ENCODE results near the gene ARHGAP21. TPM values are rescaled to one million over a fixed set of nuclear protein-coding genes. Genes with fewer than 3 reads are reported as not detected.

ARHGAP21 gene
- total RNA-seq, 2 donors from 2014 or later = 84.9 to 107 TPM

GRCh38 chr10:24616536-24616935 is 107.2 kb downstream of the ARHGAP21 start:
- H3K27ac ChIP-seq = no peak overlapping the region
- H3K9ac ChIP-seq (ENCODE audit: low read depth in 2 of 2, low read length in 2 of 2) = no peak overlapping the region
- no peak overlapping the region for H3K4me3 ChIP-seq
- no peaks in the 10 kb centered on the region for H3K4me1 ChIP-seq
- H3K9me3 ChIP-seq = no peaks in the 10 kb centered on the region
- H3K27me3 ChIP-seq = no peaks in the 10 kb centered on the region
- TF ChIP-seq CTCF (IDR thresholded peaks at IDR 0.05) = no peak
- intact Hi-C loops (cut with DNase I) = loop anchor here (10.0 kb wide), 1 partner anchor 468 kb away; no protein-coding TSS in a partner anchor
- no peaks in the 10 kb centered on the region for H3K36me3 ChIP-seq
- no peak for DNase-seq

GRCh38 chr10:24606021-24606420 is 117.7 kb downstream of the ARHGAP21 start:
- H3K9me3 ChIP-seq = no peaks in the 10 kb centered on the region
- no peak for TF ChIP-seq CTCF (IDR thresholded peaks at IDR 0.05)
- H3K27me3 ChIP-seq = no peaks in the 10 kb centered on the region
- no peak overlapping the region for H3K4me3 ChIP-seq
- no peaks in the 10 kb centered on the region for H3K4me1 ChIP-seq
- intact Hi-C loops (cut with DNase I) = no loop called here
- H3K36me3 ChIP-seq = peaks cover 7% of the 10 kb centered on the region
- no peak overlapping the region for H3K27ac ChIP-seq
- no peak for DNase-seq
- H3K9ac ChIP-seq (ENCODE audit: low read depth in 2 of 2, low read length in 2 of 2) = no peak overlapping the region

- H3K4me1 ChIP-seq = no peaks in the 10 kb centered on the region
- no peak overlapping the region for H3K27ac ChIP-seq
- DNase-seq = no peak
- no peak overlapping the region for H3K9ac ChIP-seq (ENCODE audit: low read depth in 2 of 2, low read length in 2 of 2)
- intact Hi-C loops (cut with DNase I) = no loop called here
- no peaks in the 10 kb centered on the region for H3K27me3 ChIP-seq
- no peaks in the 10 kb centered on the region for H3K9me3 ChIP-seq
- no peak for TF ChIP-seq CTCF (IDR thresholded peaks at IDR 0.05)
- peaks cover 7% of the 10 kb centered on the region for H3K36me3 ChIP-seq
- no peak overlapping the region for H3K4me3 ChIP-seq
These were observed 118.5 kb downstream of the ARHGAP21 start for GRCh38 chr10:24605141-24605540.

GRCh38 chr10:24603333-24603732 is 120.4 kb downstream of the ARHGAP21 start:
- Histone ChIP-seq H3K27me3 (no peaks in the 10 kb centered on the region), H3K4me1 (no peaks in the 10 kb centered on the region), H3K9ac (ENCODE audit: low read depth in 2 of 2, low read length in 2 of 2) (no peak overlapping the region), H3K9me3 (no peaks in the 10 kb centered on the region), H3K27ac (no peak overlapping the region), H3K4me3 (no peak overlapping the region), H3K36me3 (peaks cover 7% of the 10 kb centered on the region)
- intact Hi-C loops (cut with DNase I) = no loop called here
- no peak for DNase-seq
- no peak for TF ChIP-seq CTCF (IDR thresholded peaks at IDR 0.05)

GRCh38 chr10:24597961-24598360 is 125.7 kb downstream of the ARHGAP21 start:
- H3K4me3 ChIP-seq = no peak overlapping the region
- H3K36me3 ChIP-seq = no peaks in the 10 kb centered on the region
- no peaks in the 10 kb centered on the region for H3K4me1 ChIP-seq
- DNase-seq = no peak
- intact Hi-C loops (cut with DNase I) = no loop called here
- no peak for TF ChIP-seq CTCF (IDR thresholded peaks at IDR 0.05)
- no peaks in the 10 kb centered on the region for H3K9me3 ChIP-seq
- H3K9ac ChIP-seq (ENCODE audit: low read depth in 2 of 2, low read length in 2 of 2) = no peak overlapping the region
- H3K27me3 ChIP-seq = no peaks in the 10 kb centered on the region
- no peak overlapping the region for H3K27ac ChIP-seq

- H3K9me3 ChIP-seq = no peaks in the 10 kb centered on the region
- no peak overlapping the region for H3K9ac ChIP-seq (ENCODE audit: low read depth in 2 of 2, low read length in 2 of 2)
- no peaks in the 10 kb centered on the region for H3K36me3 ChIP-seq
- no peak for DNase-seq
- no peaks in the 10 kb centered on the region for H3K27me3 ChIP-seq
- H3K4me3 ChIP-seq = no peak overlapping the region
- no peak for TF ChIP-seq CTCF (IDR thresholded peaks at IDR 0.05)
- H3K27ac ChIP-seq = no peak overlapping the region
- no peaks in the 10 kb centered on the region for H3K4me1 ChIP-seq
- intact Hi-C loops (cut with DNase I) = no loop called here
These were observed 126.3 kb downstream of the ARHGAP21 start for GRCh38 chr10:24597426-24597825.

All from colonic mucosa (tissue), 4 donors.